Gastroesophageal sphincter (tissue), 4 donors: ENCODE measurements around the gene ADD2. TPM values are rescaled to one million over a fixed set of nuclear protein-coding genes. Genes with fewer than 3 reads are reported as not detected.

Experiments used
- ATAC-seq: fragments of 150-250 bp; one replicate; pipeline ENCODE4 v1.9.1; 2016; ENCODE audit warnings: mild to moderate bottlenecking, moderate library complexity
- H3K27ac ChIP-seq, 4 donors: fragments of 200-600 bp; sonication (generic) in 3 of 4; 1 replicate in 3 of 4; 2 replicates in 1 of 4; pipeline ENCODE4 v1.5.1; 2016 to 2019
- H3K27me3 ChIP-seq: fragments of 200-600 bp; sonication (generic); one replicate; pipeline ENCODE4 v1.5.1; 2019
- H3K36me3 ChIP-seq, 2 donors: fragments of 200-600 bp; sonication (generic); one replicate each; pipeline ENCODE4 v1.5.1; 2019; ENCODE audit warnings: control low read depth in 1 of 2
- H3K4me1 ChIP-seq, 3 donors: fragments of 200-600 bp; sonication (generic); 1 replicate in 2 of 3; 2 replicates in 1 of 3; pipeline ENCODE4 v1.5.1; 2016 to 2019; ENCODE audit warnings: control low read depth in 2 of 3
- H3K4me3 ChIP-seq, 2 donors: fragments of 200-600 bp; sonication (generic); one replicate each; pipeline ENCODE4 v1.5.1; 2019; ENCODE audit warnings: mild to moderate bottlenecking in 1 of 2, moderate library complexity in 1 of 2
- H3K9me3 ChIP-seq, 3 donors: fragments of 200-600 bp; sonication (generic); one replicate each; pipeline ENCODE4 v1.5.1; 2017 to 2019; ENCODE audit warnings: control low read depth in 2 of 3
- CTCF ChIP-seq, 4 experiments: fragments of 200-600 bp in 2 of 4; fragments of 450-650 bp in 2 of 4; sonication (generic) in 1 of 4; IDR thresholded peaks; one replicate each; pipeline ENCODE4 v1.5.1; 2017 to 2019; ENCODE audit warnings: antibody characterized with exemption in 4 of 4, mild to moderate bottlenecking in 2 of 4, moderate library complexity in 2 of 4
- EP300 ChIP-seq: sonication (generic); formaldehyde crosslinking; IDR thresholded peaks from one replicate; pipeline ENCODE4 v1.6.1; 2017; ENCODE audit warnings: antibody characterized with exemption, mild to moderate bottlenecking
- POLR2A ChIP-seq, 2 donors: fragments of 450-650 bp; IDR thresholded peaks; one replicate each; pipeline ENCODE4 v1.6.1; 2017; ENCODE audit warnings: antibody characterized with exemption in 2 of 2, mild to moderate bottlenecking in 2 of 2, moderate library complexity in 1 of 2
- POLR2AphosphoS5 ChIP-seq: sonication (generic); formaldehyde crosslinking; IDR thresholded peaks from one replicate; pipeline ENCODE4 v1.6.1; 2017; ENCODE audit warnings: antibody characterized with exemption
- WGBS, 2 donors: methylation state at CpG; one replicate each; pipeline ENCODE4 v1.1.5; 2018; ENCODE audit warnings: low coverage in 1 of 2; 5-methylcytosine and 5-hydroxymethylcytosine counted together
- total RNA-seq, 4 donors: library from RNA; depleted of rRNA; stranded (reverse); fragments of >200 nt; gene quantifications; one replicate each; pipeline ENCODE4 v1.1.0, GENCODE V29; 2016

The ADD2 gene
- total RNA-seq, 4 donors from 2014 or later: 2.4 to 7.8 (median 3.6) TPM

- no peak for ATAC-seq
- no peak for TF ChIP-seq POLR2A (IDR thresholded peaks at IDR 0.05)
- no peak for TF ChIP-seq EP300
- no peak for TF ChIP-seq CTCF (IDR thresholded peaks at IDR 0.05)
- no peak for TF ChIP-seq POLR2AphosphoS5
- H3K27me3 ChIP-seq: peaks cover 48% of the 10 kb centered on the region
- H3K36me3 ChIP-seq: no peaks in the 10 kb centered on the region
- no peak overlapping the region for H3K27ac ChIP-seq
- no peaks in the 10 kb centered on the region for H3K9me3 ChIP-seq
- H3K4me1 ChIP-seq: no peaks in the 10 kb centered on the region
- 51 to 76% methylated on average over 3 to 4 of the region's 4 CpGs for WGBS, 2 donors
- H3K4me3 ChIP-seq: no peak overlapping the region
Observed at GRCh38 chr2:70639841-70640436, 128.1 kb downstream of the ADD2 start.

- no peak overlapping the region for H3K4me3 ChIP-seq
- 63 to 72% methylated on average over 2 of the region's 2 CpGs for WGBS, 2 donors
- H3K9me3 ChIP-seq: peaks cover 0 to 11% (median 0%) of the 10 kb centered on the region in 3 donors
- TF ChIP-seq POLR2AphosphoS5 (no peak), POLR2A (IDR thresholded peaks at IDR 0.05) (no peak), CTCF (IDR thresholded peaks at IDR 0.05) (no peak), EP300 (no peak)
- H3K4me1 ChIP-seq: no peaks in the 10 kb centered on the region
- no peaks in the 10 kb centered on the region for H3K36me3 ChIP-seq
- H3K27me3 ChIP-seq: peaks cover 36% of the 10 kb centered on the region
- no peak for ATAC-seq
- no peak overlapping the region for H3K27ac ChIP-seq
Observed at GRCh38 chr2:70638561-70638960, 129.4 kb downstream of the ADD2 start.

- H3K9me3 ChIP-seq: peaks cover 0 to 17% (median 0%) of the 10 kb centered on the region in 3 donors
- 82 to 100% methylated on average over 1 of the region's 1 CpG for WGBS, 2 donors
- ATAC-seq: no peak
- no peaks in the 10 kb centered on the region for H3K27me3 ChIP-seq
- no peak overlapping the region for H3K4me3 ChIP-seq
- H3K27ac ChIP-seq: no peak overlapping the region
- no peaks in the 10 kb centered on the region for H3K4me1 ChIP-seq
- H3K36me3 ChIP-seq: no peaks in the 10 kb centered on the region
- TF ChIP-seq EP300 (no peak), POLR2AphosphoS5 (no peak), POLR2A (IDR thresholded peaks at IDR 0.05) (no peak), CTCF (IDR thresholded peaks at IDR 0.05) (no peak)
Observed at GRCh38 chr2:70633508-70633907, 134.5 kb downstream of the ADD2 start.

- no peak overlapping the region for H3K27ac ChIP-seq
- H3K36me3 ChIP-seq: no peaks in the 10 kb centered on the region
- H3K9me3 ChIP-seq: peaks cover 0 to 17% (median 0%) of the 10 kb centered on the region in 3 donors
- no peak overlapping the region for H3K4me3 ChIP-seq
- WGBS, 2 donors: 88% methylated on average over 1 of the region's 1 CpG; no CpG with 5 or more reads in 1 of the 2 donors
- no peaks in the 10 kb centered on the region for H3K4me1 ChIP-seq
- no peak for ATAC-seq
- no peaks in the 10 kb centered on the region for H3K27me3 ChIP-seq
- no peak for TF ChIP-seq POLR2A (IDR thresholded peaks at IDR 0.05)
- TF ChIP-seq POLR2AphosphoS5: no peak
- TF ChIP-seq EP300: no peak
- TF ChIP-seq CTCF (IDR thresholded peaks at IDR 0.05): no peak
Observed at GRCh38 chr2:70632966-70633365, 135.0 kb downstream of the ADD2 start.

- Histone ChIP-seq H3K9me3 (peaks cover 0 to 17% (median 0%) of the 10 kb centered on the region in 3 donors), H3K27ac (no peak overlapping the region), H3K36me3 (no peaks in the 10 kb centered on the region), H3K4me3 (no peak overlapping the region), H3K27me3 (no peaks in the 10 kb centered on the region), H3K4me1 (no peaks in the 10 kb centered on the region)
- no peak for ATAC-seq
- 40 to 48% methylated on average over 1 of the region's 1 CpG for WGBS, 2 donors
- TF ChIP-seq CTCF (IDR thresholded peaks at IDR 0.05) (no peak), POLR2AphosphoS5 (no peak), POLR2A (IDR thresholded peaks at IDR 0.05) (no peak), EP300 (no peak)
Observed at GRCh38 chr2:70632388-70632787, 135.6 kb downstream of the ADD2 start.
